ENCODE results near the gene SMYD1. TPM values are rescaled to one million over a fixed set of nuclear protein-coding genes. Genes with fewer than 3 reads are reported as not detected.

The SMYD1 gene
- total and polyA plus RNA-seq, 10 of the 15 experiments (the other 5 are each of a cell fraction or from before 2014, with no cell fraction given), result 0.09 TPM; not detected in 9

DNA sequence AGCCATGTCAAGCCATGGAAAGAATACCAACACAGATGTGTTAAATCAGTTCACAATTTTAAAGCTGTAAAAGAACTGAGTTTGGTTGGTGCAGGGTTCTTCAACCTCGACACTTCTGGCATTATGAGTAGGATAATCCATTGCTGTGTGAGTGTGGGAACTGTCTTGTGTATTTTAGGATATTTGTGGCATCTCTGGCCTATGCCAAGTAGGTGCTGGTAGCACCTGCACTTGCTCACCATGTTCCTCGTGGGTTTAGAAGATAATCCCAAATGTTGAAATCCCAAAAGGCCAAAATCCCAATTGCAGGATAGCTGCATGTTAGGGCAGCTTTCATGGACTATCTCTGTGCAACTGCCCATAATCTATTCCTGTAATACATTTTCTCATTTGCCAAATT lies 15.8 kb upstream of the SMYD1 start:
- Histone ChIP-seq H3K4me3 (no peak overlapping the region), H2AFZ (ENCODE audit: control insufficient read depth, low read depth, low read length) (no peak overlapping the region), H3K27me3 (replicated peaks in 1 of 2; ENCODE audit: control insufficient read depth in 2 of 2, insufficient read depth in 2 of 2, low read length in 1 of 2) (no peaks in the 10 kb centered on the region), H3K4me2 (ENCODE audit: control insufficient read depth, insufficient read depth) (no peak overlapping the region), H4K20me1 (ENCODE audit: control insufficient read depth, insufficient read depth) (no peaks in the 10 kb centered on the region), H3K27ac (ENCODE audit: control insufficient read depth, insufficient read depth) (no peak overlapping the region), H3K9me3 (replicated peaks; ENCODE audit: control insufficient read depth, insufficient read depth, low read length) (no peaks in the 10 kb centered on the region), H3K36me3 (ENCODE audit: control insufficient read depth in 2 of 2, insufficient read depth in 2 of 2, low read length in 1 of 2) (no peaks in the 10 kb centered on the region; a peak in 1 of 4 replicates), H3K4me1 (ENCODE audit: control insufficient read depth, insufficient read depth, low read length) (peaks cover 4% of the 10 kb centered on the region), H3K9ac (ENCODE audit: control insufficient read depth, insufficient read depth, low read length) (no peak overlapping the region), H3K79me2 (ENCODE audit: control insufficient read depth, insufficient read depth, low read length) (peaks cover 23% of the 10 kb centered on the region)
- ChIA-PET RAD21 (ENCODE audit: unreplicated experiment) (no interaction called here), POLR2A (no interaction called here), SMC1A (ENCODE audit: uncharacterized antibody, unreplicated experiment) (interaction anchor here (0.7 kb wide), 1 partner anchor 9 kb away, joined by 3 read pairs; no protein-coding TSS in a partner anchor), CTCF (interaction anchor here (4.2 kb wide), 1 partner anchor 9 kb away, joined by 22 read pairs; no protein-coding TSS in a partner anchor)
- TF ChIP-seq, protein P1, sequence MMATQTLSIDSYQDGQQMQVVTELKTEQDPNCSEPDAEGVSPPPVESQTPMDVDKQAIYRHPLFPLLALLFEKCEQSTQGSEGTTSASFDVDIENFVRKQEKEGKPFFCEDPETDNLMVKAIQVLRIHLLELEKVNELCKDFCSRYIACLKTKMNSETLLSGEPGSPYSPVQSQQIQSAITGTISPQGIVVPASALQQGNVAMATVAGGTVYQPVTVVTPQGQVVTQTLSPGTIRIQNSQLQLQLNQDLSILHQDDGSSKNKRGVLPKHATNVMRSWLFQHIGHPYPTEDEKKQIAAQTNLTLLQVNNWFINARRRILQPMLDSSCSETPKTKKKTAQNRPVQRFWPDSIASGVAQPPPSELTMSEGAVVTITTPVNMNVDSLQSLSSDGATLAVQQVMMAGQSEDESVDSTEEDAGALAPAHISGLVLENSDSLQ (IDR thresholded peaks at IDR 0.05), result no peak
- no peak for TF ChIP-seq HDAC2 (IDR thresholded peaks at IDR 0.05)
- TF ChIP-seq POLR2AphosphoS5 (IDR thresholded peaks at IDR 0.05; ENCODE audit: low read length), result 0 out of 2 replicates have a peak, but pooled peaks have one; percentile 22
- FAIRE-seq (no peak), ATAC-seq (no peak), DNase-seq (ENCODE audit: low read depth, low spot score) (no peak)
- no TSS peak for BruUV-seq (replicated peaks)
- in situ Hi-C loops (cut with MboI), result loop anchor here (25.0 kb wide), 1 partner anchor 611 kb away; no protein-coding TSS in a partner anchor
- 91% methylated on average over 2 of the region's 2 CpGs for WGBS (ENCODE audit: insufficient coverage, insufficient replicate concordance, low lambda C conversion rate, missing lambda C conversion rate)
- intact Hi-C loops (cut with micrococcal nuclease; ENCODE audit: unreplicated experiment), result loop anchor here (10.0 kb wide), 1 partner anchor 283 kb away; no protein-coding TSS in a partner anchor

DNA sequence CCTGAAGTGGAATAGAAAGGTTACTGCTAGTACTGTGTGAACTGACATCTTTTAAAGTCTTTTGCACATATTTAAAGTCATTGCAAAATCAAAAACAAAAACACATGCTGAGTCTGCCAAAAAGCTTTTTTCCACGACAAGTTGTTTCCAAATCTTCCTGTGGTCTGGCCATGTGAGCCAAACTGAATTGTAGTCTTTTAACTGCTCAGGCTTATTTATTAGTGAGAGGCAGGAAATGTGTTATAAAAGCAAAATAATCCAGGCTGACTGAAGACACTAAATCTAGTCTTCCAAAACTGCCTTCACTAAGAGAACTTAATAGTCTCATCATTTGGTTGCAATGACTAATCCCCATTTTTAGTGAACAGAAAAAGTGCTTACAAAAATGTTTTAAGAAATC lies 14.3 kb upstream of the SMYD1 start:
- peak overlapping the region; percentile 83; the same call in 1 of the 2 replicates for H3K4me2 ChIP-seq (ENCODE audit: control insufficient read depth, insufficient read depth)
- H2AFZ ChIP-seq (ENCODE audit: control insufficient read depth, low read depth, low read length), result no peak overlapping the region
- H3K27ac ChIP-seq (ENCODE audit: control insufficient read depth, insufficient read depth), result no peak overlapping the region
- BruUV-seq (replicated peaks), result no TSS peak
- H3K27me3 ChIP-seq (replicated peaks in 1 of 2; ENCODE audit: control insufficient read depth in 2 of 2, insufficient read depth in 2 of 2, low read length in 1 of 2), result no peaks in the 10 kb centered on the region
- CTCF ChIA-PET, result interaction anchor here (2.0 kb wide), 1 partner anchor 13 kb away, joined by 4 read pairs; no protein-coding TSS in a partner anchor
- RAD21 ChIA-PET (ENCODE audit: unreplicated experiment), result no interaction called here
- peaks cover 4% of the 10 kb centered on the region for H3K4me1 ChIP-seq (ENCODE audit: control insufficient read depth, insufficient read depth, low read length)
- DNase-seq (ENCODE audit: low read depth, low spot score) (no peak), FAIRE-seq (no peak), ATAC-seq (no peak)
- no peaks in the 10 kb centered on the region for H4K20me1 ChIP-seq (ENCODE audit: control insufficient read depth, insufficient read depth)
- POLR2A ChIA-PET, result no interaction called here
- intact Hi-C loops (cut with micrococcal nuclease; ENCODE audit: unreplicated experiment), result loop anchor here (10.0 kb wide), 1 partner anchor 282 kb away; no protein-coding TSS in a partner anchor
- in situ Hi-C loops (cut with MboI), result loop anchor here (25.0 kb wide), 1 partner anchor 609 kb away; no protein-coding TSS in a partner anchor
- peaks cover 23% of the 10 kb centered on the region for H3K79me2 ChIP-seq (ENCODE audit: control insufficient read depth, insufficient read depth, low read length)
- SMC1A ChIA-PET (ENCODE audit: uncharacterized antibody, unreplicated experiment), result no interaction called here
- 90% methylated on average over 1 of the region's 1 CpG for WGBS (ENCODE audit: insufficient coverage, insufficient replicate concordance, low lambda C conversion rate, missing lambda C conversion rate)
- H3K36me3 ChIP-seq (ENCODE audit: control insufficient read depth in 2 of 2, insufficient read depth in 2 of 2, low read length in 1 of 2), result no peaks in the 10 kb centered on the region; a peak in 1 of 4 replicates
- no peak overlapping the region for H3K9ac ChIP-seq (ENCODE audit: control insufficient read depth, insufficient read depth, low read length)
- 0 out of 2 replicates have a peak overlapping the region, but pooled peaks have one; percentile 93 for H3K4me3 ChIP-seq
- H3K9me3 ChIP-seq (replicated peaks; ENCODE audit: control insufficient read depth, insufficient read depth, low read length), result no peaks in the 10 kb centered on the region
- no peak for TF ChIP-seq NR2C2 (IDR thresholded peaks at IDR 0.05; ENCODE audit: borderline replicate concordance, control insufficient read depth, insufficient read length, low read depth)
- no peak for TF ChIP-seq CHD1 (IDR thresholded peaks at IDR 0.05; ENCODE audit: low read depth, low read length)
- TF ChIP-seq, protein P2, sequence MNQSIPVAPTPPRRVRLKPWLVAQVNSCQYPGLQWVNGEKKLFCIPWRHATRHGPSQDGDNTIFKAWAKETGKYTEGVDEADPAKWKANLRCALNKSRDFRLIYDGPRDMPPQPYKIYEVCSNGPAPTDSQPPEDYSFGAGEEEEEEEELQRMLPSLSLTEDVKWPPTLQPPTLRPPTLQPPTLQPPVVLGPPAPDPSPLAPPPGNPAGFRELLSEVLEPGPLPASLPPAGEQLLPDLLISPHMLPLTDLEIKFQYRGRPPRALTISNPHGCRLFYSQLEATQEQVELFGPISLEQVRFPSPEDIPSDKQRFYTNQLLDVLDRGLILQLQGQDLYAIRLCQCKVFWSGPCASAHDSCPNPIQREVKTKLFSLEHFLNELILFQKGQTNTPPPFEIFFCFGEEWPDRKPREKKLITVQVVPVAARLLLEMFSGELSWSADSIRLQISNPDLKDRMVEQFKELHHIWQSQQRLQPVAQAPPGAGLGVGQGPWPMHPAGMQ (IDR thresholded peaks at IDR 0.05; ENCODE audit: borderline replicate concordance), result no peak
- no peak for TF ChIP-seq NRF1 (conservative IDR thresholded peaks at IDR 0.05; ENCODE audit: low read depth, low read length)
- no peak for TF ChIP-seq NBN (IDR thresholded peaks at IDR 0.05)
- no peak for TF ChIP-seq KAT2A (conservative IDR thresholded peaks at IDR 0.05; ENCODE audit: control insufficient read depth, low read depth, low read length)
- TF ChIP-seq, protein P3, sequence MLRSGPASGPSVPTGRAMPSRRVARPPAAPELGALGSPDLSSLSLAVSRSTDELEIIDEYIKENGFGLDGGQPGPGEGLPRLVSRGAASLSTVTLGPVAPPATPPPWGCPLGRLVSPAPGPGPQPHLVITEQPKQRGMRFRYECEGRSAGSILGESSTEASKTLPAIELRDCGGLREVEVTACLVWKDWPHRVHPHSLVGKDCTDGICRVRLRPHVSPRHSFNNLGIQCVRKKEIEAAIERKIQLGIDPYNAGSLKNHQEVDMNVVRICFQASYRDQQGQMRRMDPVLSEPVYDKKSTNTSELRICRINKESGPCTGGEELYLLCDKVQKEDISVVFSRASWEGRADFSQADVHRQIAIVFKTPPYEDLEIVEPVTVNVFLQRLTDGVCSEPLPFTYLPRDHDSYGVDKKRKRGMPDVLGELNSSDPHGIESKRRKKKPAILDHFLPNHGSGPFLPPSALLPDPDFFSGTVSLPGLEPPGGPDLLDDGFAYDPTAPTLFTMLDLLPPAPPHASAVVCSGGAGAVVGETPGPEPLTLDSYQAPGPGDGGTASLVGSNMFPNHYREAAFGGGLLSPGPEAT (IDR thresholded peaks at IDR 0.05; ENCODE audit: low read depth), result no peak
- TF ChIP-seq SPI1 (IDR thresholded peaks at IDR 0.05; ENCODE audit: borderline replicate concordance, insufficient read depth, low read depth, low read length), result no peak
- no peak for TF ChIP-seq NFYA (IDR thresholded peaks at IDR 0.05; ENCODE audit: borderline replicate concordance, low read depth, low read length)
- no peak for TF ChIP-seq MTA2 (IDR thresholded peaks at IDR 0.05; ENCODE audit: low read depth)
- no peak for TF ChIP-seq CREM (IDR thresholded peaks at IDR 0.05; ENCODE audit: low read depth)

Data from GM12878 (cell line).